Measurements from ENCODE around the gene SSTR3.

DNA sequence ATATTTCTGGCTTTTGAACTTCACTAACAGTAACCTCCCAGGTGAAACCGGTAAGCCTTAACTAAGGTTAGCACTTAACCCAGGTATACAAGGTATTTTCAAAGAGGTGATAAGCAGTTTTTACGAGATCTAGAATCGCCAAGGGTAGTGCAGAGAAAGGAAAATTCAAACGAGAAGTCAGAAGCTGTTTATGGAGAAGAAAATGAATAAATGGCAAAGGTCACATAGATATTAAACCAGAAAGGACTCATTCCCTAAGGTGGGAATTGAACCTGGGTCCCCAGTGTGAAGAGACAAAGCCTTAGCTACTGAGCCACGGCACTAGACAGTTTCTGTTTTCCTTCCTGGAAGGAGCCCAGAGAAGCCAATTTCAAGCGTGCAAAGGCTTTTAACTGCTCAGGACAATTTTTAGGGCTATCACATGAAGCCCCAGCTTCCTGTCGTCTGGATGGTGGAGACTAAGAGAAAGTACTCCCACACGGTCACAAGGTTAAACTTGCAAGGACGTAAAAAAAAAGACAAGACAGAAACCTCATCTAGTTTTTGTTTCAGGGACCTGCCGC, 18.6 kb downstream of the SSTR3 start:
- TF ChIP-seq, protein P1, sequence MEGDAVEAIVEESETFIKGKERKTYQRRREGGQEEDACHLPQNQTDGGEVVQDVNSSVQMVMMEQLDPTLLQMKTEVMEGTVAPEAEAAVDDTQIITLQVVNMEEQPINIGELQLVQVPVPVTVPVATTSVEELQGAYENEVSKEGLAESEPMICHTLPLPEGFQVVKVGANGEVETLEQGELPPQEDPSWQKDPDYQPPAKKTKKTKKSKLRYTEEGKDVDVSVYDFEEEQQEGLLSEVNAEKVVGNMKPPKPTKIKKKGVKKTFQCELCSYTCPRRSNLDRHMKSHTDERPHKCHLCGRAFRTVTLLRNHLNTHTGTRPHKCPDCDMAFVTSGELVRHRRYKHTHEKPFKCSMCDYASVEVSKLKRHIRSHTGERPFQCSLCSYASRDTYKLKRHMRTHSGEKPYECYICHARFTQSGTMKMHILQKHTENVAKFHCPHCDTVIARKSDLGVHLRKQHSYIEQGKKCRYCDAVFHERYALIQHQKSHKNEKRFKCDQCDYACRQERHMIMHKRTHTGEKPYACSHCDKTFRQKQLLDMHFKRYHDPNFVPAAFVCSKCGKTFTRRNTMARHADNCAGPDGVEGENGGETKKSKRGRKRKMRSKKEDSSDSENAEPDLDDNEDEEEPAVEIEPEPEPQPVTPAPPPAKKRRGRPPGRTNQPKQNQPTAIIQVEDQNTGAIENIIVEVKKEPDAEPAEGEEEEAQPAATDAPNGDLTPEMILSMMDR (IDR thresholded peaks at IDR 0.05): no peak
- no peak for TF ChIP-seq POLR2A (IDR thresholded peaks at IDR 0.05)

All from testis (tissue), 2 donors.